HCT116 (cell line): ENCODE data around the gene SLC9A9. TPM values are rescaled to one million over a fixed set of nuclear protein-coding genes. Genes with fewer than 3 reads are reported as not detected.

Source experiments
- ATAC-seq: fragments of 200-7000 bp; cut with Tn5 transposase; 2 replicates; pipeline ENCODE4 v1.9.1; 2020; ENCODE audit warnings: mild to moderate bottlenecking, moderate library complexity
- BruUV-seq: library from RNA; stranded (reverse); fragments of 400-500 nt; replicated peaks from 2 replicates; lab custom pipeline; 2021; lab: Mats Ljungman, UMichigan
- CTCF ChIA-PET: fragments of 300-600 bp; sonication (Branson Sonifier 250); formaldehyde crosslinking; loops from one replicate; lab custom pipeline; 2021; ENCODE audit warnings: antibody characterized with exemption; lab: Charles Lee
- POLR2A ChIA-PET: fragments of 300-600, 350-600 bp; sonication (Branson Sonifier 250); formaldehyde crosslinking; loops from one replicate; lab custom pipeline; 2021; ENCODE audit warnings: antibody characterized with exemption; lab: Charles Lee
- RAD21 ChIA-PET, 2 experiments: fragments of 300-600 bp; sonication (Branson Sonifier 250); formaldehyde crosslinking; loops; one replicate each; lab custom pipeline; 2023; ENCODE audit warnings: low total read pairs in 2 of 2; ENCODE audit not compliant: uncharacterized antibody in 2 of 2, unreplicated experiment in 2 of 2, low non-redundant PET in 1 of 2; lab: Charles Lee
- DNase-seq: peaks from one replicate; pipeline ENCODE4 v3.0.0-alpha.2; 2010; ENCODE audit warnings: low read depth, low spot score
- H2AFZ ChIP-seq: fragments of 200-600 bp; shearing (Covaris generic), sonication (generic); 2 replicates; pipeline ENCODE4 v1.6.1; 2017; ENCODE audit warnings: low read depth, mixed run types, mixed read lengths, antibody characterized with exemption, low read length; ENCODE audit not compliant: poor library complexity, severe bottlenecking
- H3K27ac ChIP-seq: 2 replicates; pipeline ENCODE4 v1.5.1; 2012; ENCODE audit warnings: low read depth, low read length
- H3K27me3 ChIP-seq: fragments of 200-600 bp; sonication (generic); 2 replicates; pipeline ENCODE4 v1.6.1; 2016; ENCODE audit warnings: mixed run types, low read length, mixed read lengths; ENCODE audit not compliant: insufficient read depth
- H3K36me3 ChIP-seq, 2 experiments: fragments of 200-500 bp in 1 of 2; fragments of 200-600 bp in 1 of 2; sonication (Bioruptor generic) in 1 of 2; sonication (generic) in 1 of 2; 2 replicates each; pipeline versions ENCODE4 v1.5.1 to v1.6.1; 2014 to 2016; ENCODE audit warnings: low read length in 2 of 2, inconsistent platforms in 1 of 2, mixed read lengths in 1 of 2, mixed run types in 1 of 2; ENCODE audit not compliant: insufficient read depth in 2 of 2, control insufficient read depth in 1 of 2
- H3K4me1 ChIP-seq, 2 experiments: fragments of 200-600 bp in 1 of 2; sonication (generic) in 1 of 2; 2 replicates each; pipeline versions ENCODE4 v1.5.1 to v1.6.1; 2012 to 2017; ENCODE audit warnings: low read length in 2 of 2, inconsistent platforms in 1 of 2, mild to moderate bottlenecking in 1 of 2, mixed read lengths in 1 of 2, mixed run types in 1 of 2, moderate library complexity in 1 of 2; ENCODE audit not compliant: insufficient read depth in 2 of 2, control insufficient read depth in 1 of 2
- H3K4me2 ChIP-seq: fragments of 200-600 bp; sonication (generic); 2 replicates; pipeline ENCODE4 v1.6.1; 2017; ENCODE audit warnings: mixed run types, low read length, mixed read lengths
- H3K4me3 ChIP-seq, 2 experiments: fragments of 200-600 bp in 1 of 2; sonication (generic) in 1 of 2; replicated peaks in 1 of 2; 2 replicates each; pipeline ENCODE4 v1.5.1; 2011 to 2016; ENCODE audit warnings: low read length in 2 of 2, control low read depth in 1 of 2, low read depth in 1 of 2, mild to moderate bottlenecking in 1 of 2, mixed read lengths in 1 of 2, mixed run types in 1 of 2
- H3K79me2 ChIP-seq: fragments of 200-600 bp; sonication (generic); 2 replicates; pipeline ENCODE4 v1.6.1; 2017; ENCODE audit warnings: mild to moderate bottlenecking, mixed run types, low read length, moderate library complexity, mixed read lengths; ENCODE audit not compliant: insufficient read depth
- H3K9ac ChIP-seq: fragments of 200-600 bp; sonication (generic); 2 replicates; pipeline ENCODE4 v1.6.1; 2016; ENCODE audit warnings: low read length, mixed read lengths
- H3K9me2 ChIP-seq: fragments of 200-600 bp; sonication (generic), shearing (Covaris generic); 2 replicates; pipeline ENCODE4 v1.6.1; 2017; ENCODE audit warnings: mixed run types, mild to moderate bottlenecking, moderate library complexity; ENCODE audit not compliant: insufficient read depth
- H3K9me3 ChIP-seq, 2 experiments: fragments of 200-500 bp in 1 of 2; fragments of 200-600 bp in 1 of 2; sonication (Bioruptor generic) in 1 of 2; sonication (generic) in 1 of 2; 2 replicates each; pipeline ENCODE4 v1.6.1; 2014 to 2017; ENCODE audit warnings: low read length in 2 of 2, mixed read lengths in 2 of 2, inconsistent platforms in 1 of 2, low read depth in 1 of 2, mild to moderate bottlenecking in 1 of 2, mixed run types in 1 of 2, moderate library complexity in 1 of 2; ENCODE audit not compliant: control insufficient read depth in 1 of 2, insufficient read depth in 1 of 2
- H4K20me1 ChIP-seq: fragments of 200-600 bp; sonication (generic), shearing (Covaris generic); 2 replicates; pipeline ENCODE4 v1.6.1; 2017; ENCODE audit warnings: mixed run types, mild to moderate bottlenecking, moderate library complexity; ENCODE audit not compliant: insufficient read depth
- ATF3 ChIP-seq: IDR thresholded peaks from 2 replicates; pipeline ENCODE4 v1.6.1; 2012
- CBX3 ChIP-seq: IDR thresholded peaks from 2 replicates; pipeline ENCODE4 v1.6.1; 2012; ENCODE audit warnings: low read depth
- EGR1 ChIP-seq: IDR thresholded peaks from 2 replicates; pipeline ENCODE4 v1.6.1; 2012; ENCODE audit warnings: low read depth
- ELF1 ChIP-seq: IDR thresholded peaks from 2 replicates; pipeline ENCODE4 v1.6.1; 2012; ENCODE audit warnings: low read depth, borderline replicate concordance
- EZH2 ChIP-seq: fragments of 200-600 bp; sonication (generic); IDR thresholded peaks from 2 replicates; pipeline ENCODE4 v1.6.1; 2017; ENCODE audit warnings: antibody characterized with exemption, mixed run types
- JUND ChIP-seq: IDR thresholded peaks from 2 replicates; pipeline ENCODE4 v1.6.1; 2012
- POLR2A ChIP-seq: IDR thresholded peaks from 2 replicates; pipeline ENCODE4 v1.7.0; 2011; ENCODE audit warnings: borderline replicate concordance; ENCODE audit not compliant: insufficient read depth, insufficient read length; ENCODE audit errors: extremely low read depth
- REST ChIP-seq: IDR thresholded peaks from 2 replicates; pipeline ENCODE4 v1.6.1; 2012; ENCODE audit warnings: low read depth
- YY1 ChIP-seq: IDR thresholded peaks from 2 replicates; pipeline ENCODE4 v1.6.1; 2011; ENCODE audit warnings: low read length, low read depth, moderate library complexity, mild to moderate bottlenecking; ENCODE audit not compliant: insufficient replicate concordance; ENCODE audit errors: extremely low read depth
- ZBTB33 ChIP-seq: IDR thresholded peaks from 2 replicates; pipeline ENCODE4 v1.6.1; 2011; ENCODE audit warnings: mild to moderate bottlenecking, low read length, moderate library complexity; ENCODE audit not compliant: insufficient replicate concordance; ENCODE audit errors: extremely low read depth
- ZFX ChIP-seq: fragments of 450-650 bp; IDR thresholded peaks from 2 replicates; pipeline ENCODE4 v1.6.1; 2017
- intact Hi-C: fragments of 100-400 bp; cut with micrococcal nuclease; formaldehyde crosslinking; loops from 2 replicates; pipeline ENCODE4 v1.10.0; 2022
- total RNA-seq: library from RNA; stranded (reverse); gene quantifications from one replicate; pipeline ENCODE4 v1.2.1, GENCODE V29; 2021; ENCODE audit not compliant: unreplicated experiment

The SLC9A9 gene
- total RNA-seq, 1 experiment from 2014 or later = 0.20 TPM

- H3K4me1 ChIP-seq = no peaks in the 10 kb centered on the region
- no TSS peak for BruUV-seq
- H2AFZ ChIP-seq = no peak overlapping the region
- TF ChIP-seq JUND (no peak), ELF1 (no peak), ZBTB33 (no peak), ZFX (no peak), CBX3 (no peak), EGR1 (no peak), ATF3 (no peak), EZH2 (no peak), POLR2A (no peak), REST (no peak), YY1 (no peak)
- no peaks in the 10 kb centered on the region; the same call in 1 of the 2 replicates for H3K9me2 ChIP-seq
- ChIA-PET CTCF (no interaction called here), POLR2A (interaction anchor here (0.6 kb wide), 1 partner anchor 429 kb away, joined by 3 read pairs; no protein-coding TSS in a partner anchor), RAD21 (no interaction called here)
- ATAC-seq (no peak), DNase-seq (no peak)
- H3K27ac ChIP-seq = no peak overlapping the region
- H3K4me2 ChIP-seq = no peak overlapping the region
- no peak overlapping the region for H3K4me3 ChIP-seq
- H3K9me3 ChIP-seq = no peaks in the 10 kb centered on the region
- H4K20me1 ChIP-seq = no peaks in the 10 kb centered on the region
- no peaks in the 10 kb centered on the region for H3K36me3 ChIP-seq
- intact Hi-C loops = no loop called here
- no peaks in the 10 kb centered on the region for H3K27me3 ChIP-seq
- no peak overlapping the region for H3K9ac ChIP-seq
- no peaks in the 10 kb centered on the region for H3K79me2 ChIP-seq
Observed at GRCh38 chr3:143450632-143451031, 397.6 kb downstream of the SLC9A9 start.
